ENCODE results near the gene PLAAT2.
"Not testable (repeated sequence)": the region's sequence is repeated elsewhere in the genome, so short reads cannot be mapped to it uniquely, and the experiment has no call there.

The PLAAT2 gene

GRCh38 chr11:63528156-63528555 is 35.0 kb downstream of the PLAAT2 start:
- H3K4me1 ChIP-seq (ENCODE audit: insufficient read depth, low read length), result peaks cover 38% of the 10 kb centered on the region
- peaks cover 11% of the 10 kb centered on the region for H3K9me3 ChIP-seq (ENCODE audit: insufficient read depth, low read depth, low read length)
- H3K27ac ChIP-seq (ENCODE audit: low read length); H3K9ac ChIP-seq (ENCODE audit: low read depth, low read length); H3K4me3 ChIP-seq (ENCODE audit: low read length); H3K36me3 ChIP-seq (ENCODE audit: insufficient read depth, low read depth, low read length); H3K27me3 ChIP-seq (ENCODE audit: insufficient read depth, low read length): not testable (repeated sequence)

DNA sequence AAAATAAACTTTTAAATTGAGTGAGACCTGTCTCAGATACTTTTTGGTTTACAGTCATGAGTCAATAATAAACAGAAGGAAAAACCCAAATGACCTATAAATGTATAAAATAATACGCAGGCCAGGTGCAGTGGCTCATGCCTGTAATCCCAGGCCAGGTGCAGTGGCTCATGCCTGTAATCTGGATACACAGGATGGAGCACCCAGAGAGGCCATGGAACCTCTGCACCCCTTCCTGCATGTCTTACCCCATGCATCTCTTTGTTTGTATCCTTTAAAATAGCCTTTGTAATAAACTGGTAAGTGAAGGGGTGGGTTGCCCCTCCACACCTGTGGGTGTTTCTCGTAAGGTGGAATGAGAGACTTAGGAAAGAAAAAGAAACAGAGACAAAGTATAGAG is 35.5 kb downstream of the PLAAT2 start:
- no peaks in the 10 kb centered on the region for H3K36me3 ChIP-seq (ENCODE audit: insufficient read depth, low read depth, low read length)
- H3K4me1 ChIP-seq (ENCODE audit: insufficient read depth, low read length), result peaks cover 33% of the 10 kb centered on the region
- H3K9me3 ChIP-seq (ENCODE audit: insufficient read depth, low read depth, low read length), result peaks cover 11% of the 10 kb centered on the region
- H3K9ac ChIP-seq (ENCODE audit: low read depth, low read length), result peak overlapping the region; percentile 47
- H3K27ac ChIP-seq (ENCODE audit: low read length), result peak overlapping the region; percentile 7
- no peaks in the 10 kb centered on the region for H3K27me3 ChIP-seq (ENCODE audit: insufficient read depth, low read length)
- peak overlapping the region; percentile 3; the same call in 1 of the 2 replicates for H3K4me3 ChIP-seq (ENCODE audit: low read length)

- Histone ChIP-seq H3K9ac (ENCODE audit: low read depth, low read length) (no peak overlapping the region), H3K27ac (ENCODE audit: low read length) (no peak overlapping the region), H3K36me3 (ENCODE audit: insufficient read depth, low read depth, low read length) (no peaks in the 10 kb centered on the region), H3K4me3 (ENCODE audit: low read length) (no peak overlapping the region), H3K27me3 (ENCODE audit: insufficient read depth, low read length) (no peaks in the 10 kb centered on the region), H3K9me3 (ENCODE audit: insufficient read depth, low read depth, low read length) (peaks cover 11% of the 10 kb centered on the region), H3K4me1 (ENCODE audit: insufficient read depth, low read length) (peaks cover 6% of the 10 kb centered on the region; the same call in 1 of the 2 replicates)
Measured at GRCh38 chr11:63523151-63523550, 40.0 kb downstream of the PLAAT2 start.

GRCh38 chr11:63521896-63522295 is 41.3 kb downstream of the PLAAT2 start:
- Histone ChIP-seq H3K4me3 (ENCODE audit: low read length) (no peak overlapping the region), H3K36me3 (ENCODE audit: insufficient read depth, low read depth, low read length) (no peaks in the 10 kb centered on the region), H3K9ac (ENCODE audit: low read depth, low read length) (no peak overlapping the region), H3K9me3 (ENCODE audit: insufficient read depth, low read depth, low read length) (peaks cover 11% of the 10 kb centered on the region), H3K27me3 (ENCODE audit: insufficient read depth, low read length) (no peaks in the 10 kb centered on the region), H3K4me1 (ENCODE audit: insufficient read depth, low read length) (no peaks in the 10 kb centered on the region), H3K27ac (ENCODE audit: low read length) (no peak overlapping the region)

- Histone ChIP-seq H3K9ac (ENCODE audit: low read depth, low read length) (no peak overlapping the region), H3K27me3 (ENCODE audit: insufficient read depth, low read length) (no peaks in the 10 kb centered on the region), H3K4me3 (ENCODE audit: low read length) (no peak overlapping the region), H3K36me3 (ENCODE audit: insufficient read depth, low read depth, low read length) (no peaks in the 10 kb centered on the region), H3K27ac (ENCODE audit: low read length) (no peak overlapping the region), H3K4me1 (ENCODE audit: insufficient read depth, low read length) (no peaks in the 10 kb centered on the region), H3K9me3 (ENCODE audit: insufficient read depth, low read depth, low read length) (peaks cover 11% of the 10 kb centered on the region)
Measured at GRCh38 chr11:63520606-63521170, 42.5 kb downstream of the PLAAT2 start.

- no peak overlapping the region for H3K27ac ChIP-seq (ENCODE audit: low read length)
- no peaks in the 10 kb centered on the region for H3K36me3 ChIP-seq (ENCODE audit: insufficient read depth, low read depth, low read length)
- no peak overlapping the region for H3K4me3 ChIP-seq (ENCODE audit: low read length)
- no peaks in the 10 kb centered on the region for H3K4me1 ChIP-seq (ENCODE audit: insufficient read depth, low read length)
- no peaks in the 10 kb centered on the region; the same call in 1 of the 2 replicates for H3K9me3 ChIP-seq (ENCODE audit: insufficient read depth, low read depth, low read length)
- H3K27me3 ChIP-seq (ENCODE audit: insufficient read depth, low read length), result no peaks in the 10 kb centered on the region
- H3K9ac ChIP-seq (ENCODE audit: low read depth, low read length), result no peak overlapping the region
Measured at GRCh38 chr11:63518548-63518947, 44.6 kb downstream of the PLAAT2 start.

- Histone ChIP-seq H3K27ac (ENCODE audit: low read length) (no peak overlapping the region), H3K4me1 (ENCODE audit: insufficient read depth, low read length) (no peaks in the 10 kb centered on the region), H3K36me3 (ENCODE audit: insufficient read depth, low read depth, low read length) (no peaks in the 10 kb centered on the region)
Measured at GRCh38 chr11:63517156-63517555, 46.0 kb downstream of the PLAAT2 start.

DNA sequence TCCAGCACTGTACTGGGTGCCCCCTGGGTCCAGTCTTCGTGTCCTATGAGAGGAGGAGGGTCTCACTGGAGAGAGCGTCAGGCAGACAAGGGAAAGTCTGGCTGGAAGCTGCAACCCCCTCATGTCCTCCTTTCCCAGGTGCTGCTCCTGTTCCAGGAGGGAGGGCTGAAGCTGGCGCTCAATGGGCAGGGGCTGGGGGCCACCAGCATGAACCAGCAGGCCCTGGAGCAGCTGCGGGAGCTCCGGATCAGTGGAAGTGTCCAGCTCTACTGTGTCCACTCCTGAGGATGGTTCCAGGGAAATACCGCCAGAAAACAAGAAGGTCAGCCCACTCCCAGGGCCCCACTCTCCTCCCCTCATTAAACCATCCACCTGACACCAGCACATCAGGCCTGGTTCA is 47.1 kb downstream of the PLAAT2 start:
- H3K27ac ChIP-seq (ENCODE audit: low read length), result no peak overlapping the region
- no peaks in the 10 kb centered on the region for H3K4me1 ChIP-seq (ENCODE audit: insufficient read depth, low read length)
- no peaks in the 10 kb centered on the region for H3K27me3 ChIP-seq (ENCODE audit: insufficient read depth, low read length)

More at GRCh38 chr11:63517156-63517555, 46.0 kb downstream of the PLAAT2 start:
- no peaks in the 10 kb centered on the region; the same call in 1 of the 2 replicates for H3K9me3 ChIP-seq (ENCODE audit: insufficient read depth, low read depth, low read length)
- no peak overlapping the region for H3K9ac ChIP-seq (ENCODE audit: low read depth, low read length)
- no peak overlapping the region for H3K4me3 ChIP-seq (ENCODE audit: low read length)
- no peaks in the 10 kb centered on the region for H3K27me3 ChIP-seq (ENCODE audit: insufficient read depth, low read length)

GRCh38 chr11:63512816-63513215 is 50.4 kb downstream of the PLAAT2 start:
- H3K36me3 ChIP-seq (ENCODE audit: insufficient read depth, low read depth, low read length), result no peaks in the 10 kb centered on the region
- no peaks in the 10 kb centered on the region for H3K9me3 ChIP-seq (ENCODE audit: insufficient read depth, low read depth, low read length)
- H3K27me3 ChIP-seq (ENCODE audit: insufficient read depth, low read length), result no peaks in the 10 kb centered on the region
- H3K4me1 ChIP-seq (ENCODE audit: insufficient read depth, low read length), result 0 out of 2 replicates have a peak, but pooled peaks cover 7% of the 10 kb centered on the region
- no peak overlapping the region for H3K9ac ChIP-seq (ENCODE audit: low read depth, low read length)
- H3K27ac ChIP-seq (ENCODE audit: low read length), result no peak overlapping the region
- no peak overlapping the region for H3K4me3 ChIP-seq (ENCODE audit: low read length)

More for the DNA sequence above, 47.1 kb downstream of the PLAAT2 start:
- H3K36me3 ChIP-seq (ENCODE audit: insufficient read depth, low read depth, low read length), result no peaks in the 10 kb centered on the region
- H3K9me3 ChIP-seq (ENCODE audit: insufficient read depth, low read depth, low read length), result no peaks in the 10 kb centered on the region; the same call in 1 of the 2 replicates
- H3K9ac ChIP-seq (ENCODE audit: low read depth, low read length), result no peak overlapping the region
- H3K4me3 ChIP-seq (ENCODE audit: low read length), result no peak overlapping the region

- H3K27me3 ChIP-seq (ENCODE audit: insufficient read depth, low read length), result no peaks in the 10 kb centered on the region
- peaks cover 9% of the 10 kb centered on the region; the same call in 1 of the 2 replicates for H3K4me1 ChIP-seq (ENCODE audit: insufficient read depth, low read length)
- H3K27ac ChIP-seq (ENCODE audit: low read length), result no peak overlapping the region
- H3K36me3 ChIP-seq (ENCODE audit: insufficient read depth, low read depth, low read length), result no peaks in the 10 kb centered on the region
- no peak overlapping the region for H3K9ac ChIP-seq (ENCODE audit: low read depth, low read length)
- H3K9me3 ChIP-seq (ENCODE audit: insufficient read depth, low read depth, low read length), result no peaks in the 10 kb centered on the region
- H3K4me3 ChIP-seq (ENCODE audit: low read length), result no peak overlapping the region
Measured at GRCh38 chr11:63511048-63511748, 52.0 kb downstream of the PLAAT2 start.

GRCh38 chr11:63510360-63511047 is 52.7 kb downstream of the PLAAT2 start:
- Histone ChIP-seq H3K27me3 (ENCODE audit: insufficient read depth, low read length) (no peaks in the 10 kb centered on the region), H3K9ac (ENCODE audit: low read depth, low read length) (no peak overlapping the region), H3K4me1 (ENCODE audit: insufficient read depth, low read length) (peaks cover 13% of the 10 kb centered on the region; the same call in 1 of the 2 replicates), H3K4me3 (ENCODE audit: low read length) (no peak overlapping the region), H3K36me3 (ENCODE audit: insufficient read depth, low read depth, low read length) (no peaks in the 10 kb centered on the region), H3K27ac (ENCODE audit: low read length) (no peak overlapping the region), H3K9me3 (ENCODE audit: insufficient read depth, low read depth, low read length) (no peaks in the 10 kb centered on the region)
